ENCODE measurements around the gene NRG2. TPM values are rescaled to one million over a fixed set of nuclear protein-coding genes. Genes with fewer than 3 reads are reported as not detected.

Gene NRG2
- polyA plus RNA-seq, 1 experiment: not detected

DNA sequence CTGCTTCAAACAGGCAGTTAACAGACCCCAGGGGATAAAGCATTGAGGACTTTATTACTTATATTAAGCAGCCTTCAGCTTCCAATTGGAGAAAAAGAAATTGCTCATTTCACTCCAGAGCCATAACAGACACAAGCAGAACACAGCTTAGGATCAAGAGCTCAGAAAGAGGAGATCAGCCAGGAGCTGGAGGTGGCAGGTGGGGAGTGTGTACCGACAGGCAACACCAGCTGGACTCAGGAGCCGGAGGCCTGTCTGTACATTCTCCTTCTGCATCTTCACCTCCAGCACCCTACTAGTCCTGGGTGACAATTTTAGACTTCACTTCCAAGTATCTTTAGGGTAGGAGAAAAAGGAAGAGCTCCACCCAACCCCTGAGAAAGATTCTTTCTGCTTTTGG lies 35.8 kb downstream of the NRG2 start:
- no peak for TF ChIP-seq CTCF (IDR thresholded peaks at IDR 0.05; ENCODE audit: insufficient read depth, low read depth, low read length)
- H3K4me3 ChIP-seq (ENCODE audit: low read depth, low read length): no peak overlapping the region
- DNase-seq (ENCODE audit: low read depth): no peak
- ChIA-PET POLR2A (no interaction called here), CTCF (interaction anchor here (1.0 kb wide), 1 partner anchor 10 kb away, joined by 3 read pairs; no protein-coding TSS in a partner anchor)
- peaks cover 14% of the 10 kb centered on the region for H3K27me3 ChIP-seq (ENCODE audit: control insufficient read depth, insufficient read depth, low read length)
- no peaks in the 10 kb centered on the region for H3K36me3 ChIP-seq (ENCODE audit: control insufficient read depth, insufficient read depth, low read length)

DNA sequence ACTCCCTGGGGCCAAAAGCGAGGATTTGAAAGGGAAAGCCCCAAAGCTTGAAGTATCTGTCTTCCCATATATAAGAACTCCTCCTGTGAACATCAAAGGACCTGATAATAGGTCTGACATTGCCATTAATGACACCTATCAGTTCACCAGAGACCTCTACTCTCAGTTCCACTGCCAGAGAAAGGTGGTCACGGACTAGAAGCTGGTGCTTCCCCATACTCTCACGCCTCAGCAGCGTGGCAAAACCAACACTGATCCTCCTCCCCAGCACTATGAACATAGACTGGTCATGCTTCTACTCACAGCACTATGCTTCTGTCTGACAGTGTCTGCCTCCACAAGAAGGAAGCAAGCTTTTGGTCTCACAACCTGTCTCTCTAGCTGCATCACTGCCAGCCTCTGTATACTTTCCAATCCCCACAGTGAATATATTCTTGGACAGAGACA lies 37.9 kb downstream of the NRG2 start:
- H3K36me3 ChIP-seq (ENCODE audit: control insufficient read depth, insufficient read depth, low read length): no peaks in the 10 kb centered on the region
- no peak for DNase-seq (ENCODE audit: low read depth)
- H3K27me3 ChIP-seq (ENCODE audit: control insufficient read depth, insufficient read depth, low read length): peaks cover 14% of the 10 kb centered on the region
- ChIA-PET POLR2A (no interaction called here), CTCF (interaction anchor here (1.7 kb wide), 1 partner anchor 36 kb away, joined by 5 read pairs; no protein-coding TSS in a partner anchor)
- TF ChIP-seq CTCF (IDR thresholded peaks at IDR 0.05; ENCODE audit: insufficient read depth, low read depth, low read length): no peak
- H3K4me3 ChIP-seq (ENCODE audit: low read depth, low read length): no peak overlapping the region

DNA sequence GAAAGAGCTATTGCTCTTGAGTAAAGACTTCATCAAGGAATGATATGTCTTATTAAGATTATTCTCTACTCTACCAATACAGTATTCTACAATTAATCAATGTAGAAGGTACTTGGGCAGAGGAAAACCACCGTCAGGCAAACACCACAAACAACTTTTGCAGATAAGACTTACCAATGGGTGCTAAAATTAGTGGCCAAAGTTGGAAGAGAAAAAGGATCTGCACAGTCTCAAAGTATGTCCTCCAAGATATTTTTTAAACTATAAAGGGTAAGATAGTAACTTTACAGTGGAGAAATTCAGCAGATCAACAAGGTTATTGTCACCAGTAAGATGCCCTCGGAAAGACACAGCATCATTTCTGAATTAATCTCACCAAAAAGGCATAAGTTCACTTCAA lies 38.9 kb downstream of the NRG2 start:
- no peak for DNase-seq (ENCODE audit: low read depth)
- Histone ChIP-seq H3K27me3 (ENCODE audit: control insufficient read depth, insufficient read depth, low read length) (peaks cover 18% of the 10 kb centered on the region), H3K36me3 (ENCODE audit: control insufficient read depth, insufficient read depth, low read length) (no peaks in the 10 kb centered on the region), H3K4me3 (ENCODE audit: low read depth, low read length) (no peak overlapping the region)
- ChIA-PET CTCF (no interaction called here), POLR2A (no interaction called here)
- no peak for TF ChIP-seq CTCF (IDR thresholded peaks at IDR 0.05; ENCODE audit: insufficient read depth, low read depth, low read length)

GRCh38 chr5:140003519-140003918 lies 39.6 kb downstream of the NRG2 start:
- no peak for DNase-seq (ENCODE audit: low read depth)
- peaks cover 20% of the 10 kb centered on the region for H3K27me3 ChIP-seq (ENCODE audit: control insufficient read depth, insufficient read depth, low read length)
- H3K36me3 ChIP-seq (ENCODE audit: control insufficient read depth, insufficient read depth, low read length): no peaks in the 10 kb centered on the region
- ChIA-PET CTCF (no interaction called here), POLR2A (no interaction called here)
- no peak for TF ChIP-seq CTCF (IDR thresholded peaks at IDR 0.05; ENCODE audit: insufficient read depth, low read depth, low read length)
- H3K4me3 ChIP-seq (ENCODE audit: low read depth, low read length): no peak overlapping the region

DNA sequence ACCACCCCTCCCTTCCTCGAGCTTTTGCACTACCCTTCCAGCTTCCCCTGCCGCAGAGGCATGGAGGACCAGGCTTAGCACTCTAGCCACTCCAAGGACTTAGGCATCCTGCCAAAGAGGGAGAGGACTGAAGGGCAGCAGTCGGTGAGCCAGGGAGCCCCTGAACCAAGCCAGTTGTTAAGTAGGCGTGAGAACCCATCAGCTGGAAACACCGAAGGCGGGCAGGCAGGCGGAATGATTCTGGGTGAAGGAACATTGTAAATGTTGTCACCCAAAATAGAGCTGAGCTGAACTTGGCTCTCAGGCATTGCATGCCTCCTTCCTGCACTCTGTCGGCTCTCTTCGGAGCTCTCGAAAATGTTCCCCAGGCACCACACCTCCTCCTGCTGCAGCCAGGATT lies 42.8 kb downstream of the NRG2 start:
- POLR2A ChIA-PET: no interaction called here
- no peak for TF ChIP-seq CTCF (IDR thresholded peaks at IDR 0.05; ENCODE audit: insufficient read depth, low read depth, low read length)
- DNase-seq (ENCODE audit: low read depth): no peak
- CTCF ChIA-PET: interaction anchor here (1.1 kb wide), 1 partner anchor 32 kb away, joined by 4 read pairs; no protein-coding TSS in a partner anchor
- H3K27me3 ChIP-seq (ENCODE audit: control insufficient read depth, insufficient read depth, low read length): peaks cover 13% of the 10 kb centered on the region
- no peaks in the 10 kb centered on the region for H3K36me3 ChIP-seq (ENCODE audit: control insufficient read depth, insufficient read depth, low read length)
- H3K4me3 ChIP-seq (ENCODE audit: low read depth, low read length): no peak overlapping the region

Data from BJ (cell line).